ENCODE results near the gene TRIM39.
"Not testable (repeated sequence)": the region's sequence is repeated elsewhere in the genome, so short reads cannot be mapped to it uniquely, and the experiment has no call there.

TRIM39 gene

GRCh38 chr6:30364591-30364990, 37.9 kb downstream of the TRIM39 start:
- DNase-seq (ENCODE audit: extremely low spot score): no peak
- ChIA-PET CTCF (interaction anchor here (1.8 kb wide), 1 partner anchor 715 kb away, joined by 5 read pairs; no protein-coding TSS in a partner anchor), POLR2A (no interaction called here)
- peak; percentile 15 for TF ChIP-seq CTCF (IDR thresholded peaks at IDR 0.05; ENCODE audit: control extremely low read depth, extremely low read depth, low read depth, missing control alignments)

- CTCF ChIA-PET: interaction anchor here (0.7 kb wide), 1 partner anchor 13 kb away, joined by 3 read pairs; no protein-coding TSS in a partner anchor
- POLR2A ChIA-PET; DNase-seq (ENCODE audit: extremely low spot score): not testable (repeated sequence)
Observed at GRCh38 chr6:30369280-30369679, 42.6 kb downstream of the TRIM39 start.

- DNase-seq (ENCODE audit: extremely low spot score): no peak
- TF ChIP-seq CTCF (IDR thresholded peaks at IDR 0.05; ENCODE audit: control extremely low read depth, extremely low read depth, low read depth, missing control alignments): no peak
- CTCF ChIA-PET: no interaction called here
- POLR2A ChIA-PET: no interaction called here
Observed at GRCh38 chr6:30378290-30378937, 51.7 kb downstream of the TRIM39 start.

GRCh38 chr6:30380464-30380863, 53.7 kb downstream of the TRIM39 start:
- ChIA-PET CTCF (interaction anchor here (1.0 to 2.3 kb wide), 6 partner anchors 9 to 161 kb away, joined by 3 to 8 read pairs (median 5); no protein-coding TSS in a partner anchor), POLR2A (no interaction called here)
- DNase-seq (ENCODE audit: extremely low spot score): no peak
- TF ChIP-seq CTCF (IDR thresholded peaks at IDR 0.05; ENCODE audit: control extremely low read depth, extremely low read depth, low read depth, missing control alignments): no peak

GRCh38 chr6:30386166-30386565, 59.4 kb downstream of the TRIM39 start:
- DNase-seq (ENCODE audit: extremely low spot score): no peak
- CTCF ChIA-PET: no interaction called here
- POLR2A ChIA-PET: no interaction called here
- no peak for TF ChIP-seq CTCF (IDR thresholded peaks at IDR 0.05; ENCODE audit: control extremely low read depth, extremely low read depth, low read depth, missing control alignments)

- ChIA-PET POLR2A (no interaction called here), CTCF (no interaction called here)
- no peak for TF ChIP-seq CTCF (IDR thresholded peaks at IDR 0.05; ENCODE audit: control extremely low read depth, extremely low read depth, low read depth, missing control alignments)
- no peak for DNase-seq (ENCODE audit: extremely low spot score)
Observed at GRCh38 chr6:30391240-30391639, 64.5 kb downstream of the TRIM39 start.
